Measurements from ENCODE around the gene MARCHF9.
A peak's percentile ranks its signal among the peaks of the same experiment; 100 is the strongest.

MARCHF9 gene

DNA sequence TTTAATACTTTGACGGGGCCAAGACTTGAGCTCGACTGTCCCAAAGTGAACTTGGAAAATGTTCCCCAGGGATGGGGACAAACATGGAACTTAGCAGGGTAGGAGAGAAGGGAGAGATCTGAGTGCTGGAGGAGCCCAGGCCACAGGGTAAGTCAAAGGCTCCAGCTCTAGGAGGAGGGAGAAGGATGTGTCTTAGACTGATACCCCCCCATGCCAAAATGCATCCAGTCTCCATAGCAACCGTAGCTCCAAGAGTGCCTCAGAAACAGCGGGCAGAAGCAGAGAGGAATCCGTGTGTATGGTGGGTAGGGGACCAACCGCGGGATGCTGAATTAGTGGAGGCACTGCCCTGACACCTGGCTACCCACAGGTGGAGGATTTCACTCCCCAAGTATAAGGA, 15.5 kb upstream of the MARCHF9 start:
- no peak for DNase-seq

DNA sequence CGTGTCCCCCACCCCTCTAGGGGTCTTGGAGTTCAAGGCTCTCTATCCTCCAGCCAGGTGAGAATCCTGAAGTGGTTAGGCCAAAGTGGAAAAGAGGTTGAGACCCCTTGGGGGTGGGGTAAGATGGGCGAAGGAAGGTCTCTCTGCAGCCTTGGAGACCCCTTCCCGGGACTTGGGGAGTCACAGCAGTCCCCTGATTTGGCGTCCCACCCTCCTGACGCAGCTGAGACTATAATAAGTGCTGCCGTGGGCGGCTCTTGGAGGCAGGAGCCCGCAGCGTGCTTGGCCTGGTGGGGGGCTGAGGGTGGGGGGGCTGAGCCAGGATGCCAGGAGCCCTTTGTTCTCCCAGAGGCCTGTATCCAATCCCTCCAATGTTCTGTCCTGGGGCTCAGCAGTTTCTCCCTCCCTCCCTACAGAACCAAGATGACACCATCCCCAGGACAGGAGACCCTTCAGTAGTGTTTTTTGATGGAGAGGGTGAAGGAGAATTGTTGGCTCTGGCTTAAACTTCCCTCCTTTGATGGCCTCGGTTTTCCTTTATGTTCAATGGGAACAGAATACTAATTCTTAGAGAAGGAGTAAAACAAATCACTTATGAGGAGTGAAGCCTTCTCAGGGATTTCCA, 14.9 kb upstream of the MARCHF9 start:
- no peak for DNase-seq

DNA sequence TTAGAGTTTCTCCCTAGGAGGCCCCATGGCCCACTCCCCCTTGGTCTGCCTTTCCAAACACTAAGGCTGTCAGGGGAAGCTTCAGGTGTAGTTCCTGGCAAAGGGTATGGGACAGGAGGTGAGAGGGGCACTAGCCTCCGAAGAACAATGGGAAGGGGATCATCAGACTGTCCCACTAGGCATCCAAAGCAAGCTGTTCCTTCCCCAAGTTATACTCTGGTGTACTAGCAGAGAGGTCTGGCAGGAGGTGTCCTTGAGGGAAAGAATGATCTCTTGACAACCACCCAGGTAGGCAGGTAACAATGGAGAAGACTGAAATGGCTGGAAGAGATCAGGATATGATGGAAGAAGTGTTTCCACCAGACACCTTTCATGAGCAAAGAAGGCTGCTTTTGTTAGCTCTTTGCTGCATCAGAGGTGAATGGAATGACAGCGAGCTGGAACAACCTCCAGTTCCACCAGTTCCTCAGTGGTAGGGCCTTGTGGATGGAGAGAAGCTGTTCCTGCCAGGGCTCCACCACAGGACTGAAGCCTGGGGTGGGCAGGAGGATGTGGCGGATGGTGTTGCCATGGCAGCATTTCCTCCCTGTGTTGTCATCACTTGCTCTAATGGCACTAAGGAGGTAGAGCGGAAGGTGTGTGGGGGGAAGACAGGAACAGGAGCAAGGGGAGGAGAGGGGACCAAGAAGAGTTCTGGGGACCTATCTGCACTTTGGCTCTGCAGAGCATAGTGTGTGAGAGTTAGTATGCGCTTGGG, 14.1 kb upstream of the MARCHF9 start:
- DNase-seq: peak; percentile 37

GRCh38 chr12:57741413-57741789, 13.5 kb upstream of the MARCHF9 start:
- no peak for DNase-seq

- peak; percentile 71 for DNase-seq
These were observed 12.8 kb upstream of the MARCHF9 start for GRCh38 chr12:57741844-57742738.

DNA sequence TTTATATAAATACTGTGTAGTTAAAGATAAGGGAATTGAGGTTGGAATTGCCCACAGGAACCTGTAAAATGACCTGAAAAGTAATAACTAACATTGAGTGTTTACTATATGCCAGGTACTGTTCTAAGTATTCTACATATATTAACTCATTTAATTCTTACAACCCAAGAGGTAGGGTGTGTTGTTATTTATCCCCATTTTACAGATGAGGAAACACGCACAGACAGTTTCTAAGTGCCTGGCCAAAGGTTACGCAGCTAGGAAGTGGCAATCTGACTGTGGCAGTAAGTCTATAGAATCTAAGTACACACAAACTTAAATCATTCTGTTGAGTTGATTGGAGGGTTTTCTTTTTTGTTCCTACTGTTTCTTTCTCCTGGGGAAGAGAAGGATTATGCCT, 11.1 kb upstream of the MARCHF9 start:
- DNase-seq: no peak

DNA sequence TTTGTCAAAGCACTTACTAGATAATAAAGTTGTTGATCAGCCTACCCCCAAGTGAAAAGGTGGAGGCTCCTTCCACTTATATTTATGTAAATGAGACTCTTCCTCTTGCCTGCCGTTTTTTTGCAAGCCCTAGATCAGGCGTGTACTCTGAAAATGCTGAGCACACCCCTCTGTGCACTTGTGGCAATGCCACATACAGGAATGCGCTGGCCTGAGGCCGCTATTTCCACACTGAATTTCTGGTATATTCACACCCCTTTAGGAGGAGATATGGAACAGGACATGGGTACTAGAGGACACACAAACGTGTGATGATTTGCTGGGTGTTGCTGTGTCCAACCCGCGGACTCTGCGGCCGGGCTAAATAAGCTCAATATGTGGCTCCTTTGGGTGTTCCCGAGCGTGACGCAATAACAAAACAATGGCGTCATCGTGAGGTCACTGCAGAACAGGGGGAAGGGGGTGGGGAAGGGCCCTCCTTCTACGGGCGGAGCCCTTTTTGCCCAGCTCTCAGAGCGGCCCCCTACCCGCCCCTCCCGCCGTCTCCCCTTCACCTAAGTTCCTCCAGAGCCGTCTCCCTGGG, 10.6 kb upstream of the MARCHF9 start:
- no peak for DNase-seq

DNA sequence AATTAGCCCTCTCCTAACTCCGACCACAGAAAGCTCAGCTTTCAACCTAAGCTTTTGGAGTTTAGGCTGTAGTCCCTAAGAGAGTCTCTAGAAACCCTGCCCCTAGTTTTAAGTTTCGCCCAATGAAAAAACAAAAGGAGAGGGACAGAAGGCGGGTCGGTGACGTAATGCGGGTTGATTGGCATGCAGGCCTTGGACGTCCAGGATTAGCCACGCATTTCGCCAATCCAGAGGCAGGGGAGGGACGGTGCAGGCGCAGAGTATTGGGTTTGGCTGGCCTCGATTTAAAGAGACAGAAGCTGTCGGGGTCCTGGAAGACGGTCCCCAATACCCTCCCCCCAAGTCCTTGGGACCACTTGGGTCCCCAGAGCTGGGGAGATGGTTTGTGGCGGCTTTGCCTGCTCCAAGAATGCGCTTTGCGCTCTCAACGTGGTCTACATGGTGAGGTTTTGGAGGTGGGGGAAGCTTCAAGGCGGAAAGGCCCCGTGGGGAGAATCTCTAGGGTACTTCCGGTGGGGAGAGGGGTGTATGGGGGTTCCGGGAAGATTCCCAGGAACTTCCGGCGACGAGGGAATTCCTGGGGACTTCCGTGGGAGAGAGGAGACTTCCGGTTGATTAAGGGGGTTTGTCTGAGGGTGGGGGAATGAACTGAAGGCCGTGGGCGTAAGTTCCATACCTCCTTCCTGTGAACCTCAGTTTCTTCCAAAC, 10.0 kb upstream of the MARCHF9 start, which contains the start of gene TSPAN31:
Gene TSPAN31, plus strand, starts transcription at position 263 of the 708 bp plus-strand sequence. Its CDS starts 116 bp downstream, at position 379.
- DNase-seq: peak; percentile 99

- peak; percentile 26 for DNase-seq
These were observed 9.4 kb upstream of the MARCHF9 start for GRCh38 chr12:57745485-57745881.

DNA sequence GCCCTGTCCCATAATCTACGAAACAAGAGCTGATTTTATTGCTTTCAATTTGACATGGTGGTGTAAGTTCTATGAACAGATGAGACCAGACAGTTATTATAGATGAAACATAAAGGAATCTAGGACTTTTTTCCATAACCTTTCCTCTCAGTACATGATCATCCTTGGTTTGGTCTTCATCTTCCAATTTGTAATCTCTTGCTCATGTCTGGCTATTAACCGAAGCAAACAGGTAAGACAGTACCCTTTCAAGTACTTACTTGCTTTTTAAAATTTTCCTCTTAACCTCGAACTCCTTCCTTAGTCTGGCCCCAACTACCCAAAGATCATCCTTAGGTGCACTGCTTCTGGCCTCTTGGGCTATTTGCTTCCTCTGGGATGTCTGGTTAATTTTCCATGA, 8.9 kb upstream of the MARCHF9 start:
- peak; percentile 30 for DNase-seq

- no peak for DNase-seq
These were observed 5.8 kb upstream of the MARCHF9 start for GRCh38 chr12:57749061-57749460.

DNA sequence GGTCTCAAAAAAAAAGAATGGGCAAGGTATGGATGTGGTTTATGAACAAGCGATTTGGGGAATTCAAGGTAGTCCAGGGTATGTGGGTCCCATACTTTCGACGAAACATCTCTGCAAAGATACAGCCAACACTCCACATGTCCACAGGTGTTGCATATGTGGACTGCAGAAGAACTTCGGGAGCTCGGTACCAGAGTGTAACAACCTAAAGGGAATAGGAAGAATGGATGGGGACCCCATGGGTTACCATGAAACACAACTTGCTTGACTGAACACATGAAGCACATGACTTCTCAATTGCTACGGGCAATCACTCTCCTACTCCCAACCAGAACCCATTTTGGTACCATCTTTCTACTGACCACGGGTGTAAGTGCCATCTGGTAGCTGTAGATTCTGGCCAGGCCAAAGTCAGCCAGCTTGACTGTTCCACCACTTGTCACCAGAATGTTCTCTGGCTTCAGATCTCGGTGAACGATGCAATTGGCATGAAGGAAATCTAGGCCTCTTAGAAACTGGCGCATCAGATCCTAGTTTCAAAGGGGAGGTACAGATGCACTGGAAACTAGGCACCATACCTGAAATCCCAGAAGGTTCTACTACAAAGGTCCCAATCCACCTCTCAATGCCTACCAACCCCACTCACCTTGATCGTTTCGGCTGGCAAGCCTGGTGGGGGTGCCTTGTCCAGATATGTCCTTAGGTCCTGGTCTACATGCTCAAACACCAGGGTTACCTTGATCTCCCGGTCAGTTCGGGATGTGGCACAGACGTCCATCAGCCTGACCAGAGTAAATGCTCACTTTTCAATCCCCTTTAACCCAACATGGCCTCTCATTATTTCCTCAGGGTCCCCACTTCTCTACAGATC, 4.1 kb upstream of the MARCHF9 start:
- no peak for DNase-seq

DNA sequence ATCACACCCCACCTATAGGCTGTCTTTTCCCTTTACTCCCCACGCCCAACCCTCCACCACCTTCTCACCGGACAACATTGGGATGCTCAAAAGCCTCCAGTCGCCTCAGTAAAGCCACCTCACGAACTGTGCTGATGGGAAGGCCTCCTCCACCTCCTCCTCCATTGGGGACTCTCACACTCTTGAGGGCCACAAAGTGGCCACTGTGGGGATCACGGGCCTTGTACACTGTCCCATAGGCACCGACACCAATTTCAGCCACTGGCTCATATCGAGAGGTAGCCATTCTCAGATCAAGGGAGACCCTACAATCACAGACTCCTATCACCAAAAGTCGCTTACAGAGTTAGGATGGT, 3.5 kb upstream of the MARCHF9 start:
- no peak for DNase-seq

- DNase-seq: peak; percentile 99
These were observed 2.9 kb upstream of the MARCHF9 start, which contains the start of gene CDK4 for GRCh38 chr12:57751788-57752667. Gene CDK4, minus strand, starts transcription at chr12:57752310. Its CDS starts 593 bp downstream, at chr12:57751717.

GRCh38 chr12:57752668-57753000, 2.3 kb upstream of the MARCHF9 start:
- no peak for DNase-seq

DNA sequence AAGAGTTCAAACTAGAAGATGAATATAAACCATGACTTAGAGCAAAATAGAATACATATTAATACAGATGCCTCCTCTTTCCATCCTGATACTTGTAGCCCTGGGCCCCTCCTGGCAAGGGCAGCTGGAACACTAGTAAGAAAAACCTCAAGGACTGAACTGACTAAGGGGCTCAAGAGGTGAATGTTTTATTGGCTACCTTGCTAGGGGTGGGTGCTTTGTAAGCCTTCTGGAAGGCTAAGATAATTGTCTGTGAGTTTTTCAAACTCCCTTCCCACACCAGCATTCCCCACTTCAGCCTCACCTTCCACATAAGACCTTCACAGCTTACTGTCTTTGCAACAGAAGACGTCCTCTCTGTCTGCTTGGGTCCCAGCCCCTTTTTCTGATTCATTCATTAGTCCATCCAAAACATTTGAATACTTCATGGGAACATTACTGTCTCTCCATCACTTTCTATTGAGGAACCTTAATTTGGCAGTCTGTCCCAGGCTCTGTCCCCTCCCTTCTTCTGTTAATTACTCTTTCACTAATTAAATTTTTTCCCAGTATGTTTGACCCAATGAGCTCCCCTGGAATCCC, 1.1 kb upstream of the MARCHF9 start:
- peak; percentile 68 for DNase-seq

DNA sequence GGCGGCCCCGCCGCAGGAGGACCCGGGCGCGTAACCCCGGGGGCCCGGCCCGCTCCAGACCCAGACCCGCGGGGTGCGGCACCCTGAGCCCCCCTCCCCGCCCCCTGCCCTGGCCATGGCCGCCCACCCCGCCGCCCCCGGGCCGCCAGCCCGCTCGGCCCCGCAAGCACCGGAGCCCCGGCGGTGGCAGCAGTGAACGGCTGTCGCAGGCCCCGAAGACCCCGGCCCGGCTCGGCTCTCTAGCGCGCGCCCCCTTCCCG, 221 bp downstream of the MARCHF9 start:
- DNase-seq: no peak

DNA sequence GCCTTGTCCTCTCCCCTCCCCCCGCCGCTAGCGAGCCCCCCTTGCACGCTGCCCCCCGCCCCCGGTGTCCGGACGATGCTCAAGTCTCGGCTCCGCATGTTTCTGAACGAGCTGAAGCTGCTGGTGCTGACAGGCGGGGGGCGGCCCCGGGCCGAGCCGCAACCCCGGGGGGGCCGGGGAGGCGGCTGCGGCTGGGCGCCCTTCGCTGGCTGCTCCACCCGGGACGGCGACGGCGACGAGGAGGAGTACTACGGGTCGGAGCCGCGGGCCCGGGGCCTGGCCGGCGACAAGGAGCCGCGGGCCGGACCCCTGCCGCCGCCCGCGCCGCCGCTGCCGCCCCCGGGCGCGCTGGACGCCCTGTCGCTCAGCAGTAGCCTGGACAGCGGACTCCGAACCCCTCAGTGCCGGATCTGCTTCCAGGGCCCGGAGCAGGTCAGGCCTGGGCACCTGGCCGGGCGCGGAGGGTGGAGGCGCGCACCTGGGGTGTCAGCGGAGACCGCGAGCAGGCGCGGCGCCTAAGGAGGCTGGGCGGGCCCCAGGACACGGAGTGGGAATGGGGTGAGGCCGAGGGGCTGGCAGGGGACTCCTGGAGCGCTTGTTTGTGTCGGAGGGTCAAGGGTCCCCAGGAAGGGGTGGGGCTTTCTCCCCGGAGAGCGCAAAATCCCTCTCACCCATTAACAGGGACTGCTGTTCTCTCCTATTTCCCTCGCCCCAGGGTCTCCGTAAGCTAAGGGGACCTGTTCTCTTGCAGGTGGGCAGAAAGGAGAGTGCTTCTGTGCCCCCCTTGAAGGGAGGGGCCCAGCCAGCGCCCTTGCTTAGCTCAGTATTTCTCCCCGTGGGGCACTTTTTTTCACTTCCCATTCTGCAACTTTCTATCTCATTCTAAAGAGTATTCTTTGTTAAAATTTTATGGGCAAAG, 810 bp downstream of the MARCHF9 start:
- no peak for DNase-seq
